ENCODE results near the gene DIP2B.
A peak's percentile ranks its signal among the peaks of the same experiment; 100 is the strongest.
"Not testable (repeated sequence)": the region's sequence is repeated elsewhere in the genome, so short reads cannot be mapped to it uniquely, and the experiment has no call there.

Gene DIP2B

GRCh38 chr12:50504798-50505674, at the start of gene DIP2B:
DIP2B (plus strand) TSS chr12:50504985; CDS start chr12:50505141, 156 bp downstream.
- Mint-ChIP-seq H3K9me3 (peaks cover 6% of the 10 kb centered on the region), H3K4me1 (ENCODE audit: low read depth) (peaks cover 45% of the 10 kb centered on the region), H3K27ac (peak within 1 kb of the TSS; percentile 86), H3K36me3 (ENCODE audit: low read depth) (peaks cover 11% of the 10 kb centered on the region), H3K4me3 (peak within 1 kb of the TSS; percentile 91), H3K27me3 (ENCODE audit: low read depth) (no peaks in the 10 kb centered on the region)
- DNase-seq (ENCODE audit: low spot score), result peak; percentile 94

GRCh38 chr12:50458606-50459005, 46.2 kb upstream of the DIP2B start:
- no peak for DNase-seq (ENCODE audit: low spot score)
- H3K27ac Mint-ChIP-seq, result no peak overlapping the region
- peaks cover 31% of the 10 kb centered on the region for H3K36me3 Mint-ChIP-seq (ENCODE audit: low read depth)
- H3K4me3 Mint-ChIP-seq, result no peak overlapping the region
- no peaks in the 10 kb centered on the region for H3K9me3 Mint-ChIP-seq
- no peaks in the 10 kb centered on the region for H3K27me3 Mint-ChIP-seq (ENCODE audit: low read depth)
- H3K4me1 Mint-ChIP-seq (ENCODE audit: low read depth), result peaks cover 2% of the 10 kb centered on the region

GRCh38 chr12:50467439-50467838, 37.3 kb upstream of the DIP2B start:
- H3K9me3 Mint-ChIP-seq, result peaks cover 4% of the 10 kb centered on the region
- H3K4me3 Mint-ChIP-seq, result no peak overlapping the region
- peaks cover 44% of the 10 kb centered on the region for H3K36me3 Mint-ChIP-seq (ENCODE audit: low read depth)
- no peaks in the 10 kb centered on the region for H3K27me3 Mint-ChIP-seq (ENCODE audit: low read depth)
- H3K27ac Mint-ChIP-seq, result no peak overlapping the region
- DNase-seq (ENCODE audit: low spot score), result no peak
- no peaks in the 10 kb centered on the region for H3K4me1 Mint-ChIP-seq (ENCODE audit: low read depth)

GRCh38 chr12:50477241-50477832, 27.4 kb upstream of the DIP2B start:
- H3K9me3 Mint-ChIP-seq, result no peaks in the 10 kb centered on the region

DNA sequence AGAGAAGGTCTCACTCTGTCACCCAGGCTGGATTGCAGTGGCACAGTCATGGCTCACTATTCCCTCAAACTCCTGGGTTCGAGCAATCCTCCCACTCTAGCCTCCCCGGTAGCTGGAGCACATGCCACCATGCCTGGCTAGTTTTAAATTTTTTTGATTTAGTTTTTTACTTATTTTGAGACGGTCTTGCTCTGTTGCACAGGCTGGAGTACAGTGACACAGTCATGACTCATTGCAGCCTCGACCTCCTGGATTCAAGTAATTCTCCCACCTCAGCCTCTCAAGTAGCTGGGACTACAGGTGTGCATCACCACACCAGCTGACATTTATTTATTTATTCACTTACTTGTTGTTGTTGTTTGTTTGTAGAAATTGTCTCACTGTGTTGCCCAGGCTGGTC, 22.2 kb upstream of the DIP2B start:
- DNase-seq (ENCODE audit: low spot score), result no peak
- Mint-ChIP-seq H3K27ac (no peak overlapping the region), H3K36me3 (ENCODE audit: low read depth) (peaks cover 3% of the 10 kb centered on the region), H3K27me3 (ENCODE audit: low read depth) (no peaks in the 10 kb centered on the region), H3K4me3 (no peak overlapping the region), H3K9me3 (no peaks in the 10 kb centered on the region), H3K4me1 (ENCODE audit: low read depth) (no peaks in the 10 kb centered on the region)

More at GRCh38 chr12:50477241-50477832, 27.4 kb upstream of the DIP2B start:
- no peak for DNase-seq (ENCODE audit: low spot score)
- no peaks in the 10 kb centered on the region for H3K4me1 Mint-ChIP-seq (ENCODE audit: low read depth)
- no peaks in the 10 kb centered on the region for H3K27me3 Mint-ChIP-seq (ENCODE audit: low read depth)
- H3K4me3 Mint-ChIP-seq, result no peak overlapping the region
- peaks cover 35% of the 10 kb centered on the region for H3K36me3 Mint-ChIP-seq (ENCODE audit: low read depth)
- H3K27ac Mint-ChIP-seq, result no peak overlapping the region

- Mint-ChIP-seq H3K4me1 (ENCODE audit: low read depth) (no peaks in the 10 kb centered on the region), H3K36me3 (ENCODE audit: low read depth) (peaks cover 1% of the 10 kb centered on the region), H3K27ac (no peak overlapping the region), H3K27me3 (ENCODE audit: low read depth) (no peaks in the 10 kb centered on the region), H3K4me3 (no peak overlapping the region), H3K9me3 (no peaks in the 10 kb centered on the region)
- no peak for DNase-seq (ENCODE audit: low spot score)
Measured at GRCh38 chr12:50483488-50483887, 21.3 kb upstream of the DIP2B start.

GRCh38 chr12:50488801-50489200, 16.0 kb upstream of the DIP2B start:
- no peak overlapping the region for H3K4me3 Mint-ChIP-seq
- no peaks in the 10 kb centered on the region for H3K27me3 Mint-ChIP-seq (ENCODE audit: low read depth)
- DNase-seq (ENCODE audit: low spot score), result no peak
- no peak overlapping the region for H3K27ac Mint-ChIP-seq
- peaks cover 22% of the 10 kb centered on the region for H3K9me3 Mint-ChIP-seq
- no peaks in the 10 kb centered on the region for H3K4me1 Mint-ChIP-seq (ENCODE audit: low read depth)
- H3K36me3 Mint-ChIP-seq (ENCODE audit: low read depth), result peaks cover 5% of the 10 kb centered on the region

GRCh38 chr12:50498119-50498518, 6.7 kb upstream of the DIP2B start:
- not testable (repeated sequence) for H3K27me3 Mint-ChIP-seq (ENCODE audit: low read depth)

DNA sequence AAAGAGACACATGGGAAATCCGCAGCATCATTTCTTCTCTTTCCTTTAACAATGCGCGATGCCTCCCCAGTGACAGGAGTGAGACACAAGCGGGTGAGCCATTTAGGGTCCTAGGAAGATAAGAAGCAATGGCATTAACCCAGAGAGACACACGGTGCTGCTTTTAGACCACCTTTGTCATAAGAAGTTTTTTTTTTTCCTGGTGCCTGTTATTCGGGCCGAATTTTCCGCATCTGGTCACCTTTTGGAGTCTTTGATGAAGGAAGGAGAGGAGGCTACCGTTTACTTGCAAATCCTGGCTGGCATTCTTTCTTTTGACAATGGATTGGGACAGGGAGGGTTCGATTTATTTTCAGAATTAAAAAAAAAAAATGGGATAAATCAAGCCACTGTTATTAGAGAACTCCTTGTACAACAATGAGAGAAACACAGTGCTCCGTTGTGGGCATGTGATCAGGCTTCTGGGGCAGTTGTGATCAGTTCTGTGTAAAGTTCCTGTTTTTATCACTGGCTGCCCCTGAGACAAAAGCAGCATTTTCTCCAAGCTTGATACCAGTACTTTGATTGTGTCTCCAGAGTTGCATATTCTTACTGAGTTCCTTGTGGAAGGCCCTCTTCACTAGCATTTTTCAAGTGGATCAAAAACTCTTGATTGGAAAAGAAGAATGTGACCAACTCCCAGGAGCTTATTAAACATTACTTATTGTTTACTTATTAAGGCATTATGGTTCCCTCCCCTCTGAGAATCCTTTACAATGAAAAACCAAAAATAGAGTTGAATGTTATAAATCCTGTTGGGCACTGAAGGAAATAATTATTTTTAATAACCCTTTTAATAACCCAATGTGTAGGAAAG, 1.1 kb downstream of the DIP2B start:
- Mint-ChIP-seq H3K4me3 (peak overlapping the region; percentile 91), H3K36me3 (ENCODE audit: low read depth) (peaks cover 11% of the 10 kb centered on the region), H3K27me3 (ENCODE audit: low read depth) (no peaks in the 10 kb centered on the region), H3K4me1 (ENCODE audit: low read depth) (peaks cover 45% of the 10 kb centered on the region), H3K27ac (peak overlapping the region; percentile 86), H3K9me3 (peaks cover 1% of the 10 kb centered on the region)
- no peak for DNase-seq (ENCODE audit: low spot score)

More at GRCh38 chr12:50498119-50498518, 6.7 kb upstream of the DIP2B start:
- not testable (repeated sequence) for H3K4me3 Mint-ChIP-seq; DNase-seq (ENCODE audit: low spot score); H3K27ac Mint-ChIP-seq; H3K4me1 Mint-ChIP-seq (ENCODE audit: low read depth)
- Mint-ChIP-seq H3K9me3 (peaks cover 60% of the 10 kb centered on the region), H3K36me3 (ENCODE audit: low read depth) (peaks cover 17% of the 10 kb centered on the region)

DNA sequence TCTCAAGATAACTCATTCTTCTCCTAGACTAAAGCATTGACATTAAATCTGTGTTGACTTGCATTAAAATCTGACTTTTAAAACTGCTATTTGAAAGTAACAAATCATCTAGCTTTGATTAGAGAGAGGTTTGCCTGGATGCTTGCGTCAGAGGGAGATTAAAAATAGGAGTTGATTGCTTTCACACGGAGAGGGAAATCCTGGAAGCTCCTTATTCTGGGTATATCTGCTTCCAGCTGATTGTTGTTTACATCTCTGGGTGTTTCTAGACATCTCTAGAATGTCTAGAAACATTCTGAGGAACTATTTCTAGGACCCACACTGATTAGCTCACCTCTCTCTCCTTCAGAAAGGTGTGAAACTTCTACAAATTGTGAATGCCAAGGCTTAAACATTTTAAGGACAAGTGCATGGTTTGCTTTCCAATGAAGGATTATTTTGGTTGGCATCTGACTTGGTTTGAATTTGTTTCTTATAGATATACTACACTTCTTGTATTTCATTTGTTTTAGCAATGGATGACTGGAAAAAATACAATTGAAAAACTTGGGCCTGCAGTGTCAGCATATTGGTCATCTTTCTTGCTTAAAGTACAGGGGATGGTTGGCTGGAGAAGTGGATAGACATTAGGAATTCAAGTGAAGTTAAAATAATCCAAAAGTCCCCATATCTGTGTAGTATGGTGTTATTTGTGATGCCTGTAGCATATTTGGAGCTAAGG, 2.1 kb downstream of the DIP2B start:
- Mint-ChIP-seq H3K4me1 (ENCODE audit: low read depth) (peaks cover 45% of the 10 kb centered on the region), H3K27ac (peak overlapping the region; percentile 29), H3K36me3 (ENCODE audit: low read depth) (peaks cover 11% of the 10 kb centered on the region), H3K4me3 (peak overlapping the region; percentile 91), H3K9me3 (no peaks in the 10 kb centered on the region), H3K27me3 (ENCODE audit: low read depth) (no peaks in the 10 kb centered on the region)
- DNase-seq (ENCODE audit: low spot score), result no peak

GRCh38 chr12:50507474-50507838, 2.7 kb downstream of the DIP2B start:
- Mint-ChIP-seq H3K36me3 (ENCODE audit: low read depth) (peaks cover 11% of the 10 kb centered on the region), H3K4me3 (peak overlapping the region; percentile 91), H3K27me3 (ENCODE audit: low read depth) (no peaks in the 10 kb centered on the region), H3K4me1 (ENCODE audit: low read depth) (peaks cover 45% of the 10 kb centered on the region), H3K27ac (peak overlapping the region; percentile 29), H3K9me3 (no peaks in the 10 kb centered on the region)
- DNase-seq (ENCODE audit: low spot score), result no peak

- H3K27ac Mint-ChIP-seq, result peak overlapping the region; percentile 87
- peaks cover 11% of the 10 kb centered on the region for H3K36me3 Mint-ChIP-seq (ENCODE audit: low read depth)
- peak overlapping the region; percentile 91 for H3K4me3 Mint-ChIP-seq
- DNase-seq (ENCODE audit: low spot score), result no peak
- H3K9me3 Mint-ChIP-seq, result no peaks in the 10 kb centered on the region
- H3K27me3 Mint-ChIP-seq (ENCODE audit: low read depth), result no peaks in the 10 kb centered on the region
- H3K4me1 Mint-ChIP-seq (ENCODE audit: low read depth), result peaks cover 46% of the 10 kb centered on the region
Measured at GRCh38 chr12:50507930-50508329, 3.1 kb downstream of the DIP2B start.

- peaks cover 47% of the 10 kb centered on the region for H3K4me1 Mint-ChIP-seq (ENCODE audit: low read depth)
Measured at GRCh38 chr12:50508414-50508813, 3.6 kb downstream of the DIP2B start.

More at GRCh38 chr12:50508414-50508813, 3.6 kb downstream of the DIP2B start:
- no peak for DNase-seq (ENCODE audit: low spot score)
- H3K27ac Mint-ChIP-seq, result peak overlapping the region; percentile 87
- H3K9me3 Mint-ChIP-seq, result no peaks in the 10 kb centered on the region
- H3K4me3 Mint-ChIP-seq, result peak overlapping the region; percentile 91
- peaks cover 11% of the 10 kb centered on the region for H3K36me3 Mint-ChIP-seq (ENCODE audit: low read depth)
- no peaks in the 10 kb centered on the region for H3K27me3 Mint-ChIP-seq (ENCODE audit: low read depth)

Measured in T-helper 2 cell treated with Interferon-gamma antibody and Interleukin-4, amounts not matched to agents 5 μg/mL and 100 μg/mL, for 36 hours (primary cell).